ENCODE results near the gene KHDC4.

The KHDC4 gene

DNA sequence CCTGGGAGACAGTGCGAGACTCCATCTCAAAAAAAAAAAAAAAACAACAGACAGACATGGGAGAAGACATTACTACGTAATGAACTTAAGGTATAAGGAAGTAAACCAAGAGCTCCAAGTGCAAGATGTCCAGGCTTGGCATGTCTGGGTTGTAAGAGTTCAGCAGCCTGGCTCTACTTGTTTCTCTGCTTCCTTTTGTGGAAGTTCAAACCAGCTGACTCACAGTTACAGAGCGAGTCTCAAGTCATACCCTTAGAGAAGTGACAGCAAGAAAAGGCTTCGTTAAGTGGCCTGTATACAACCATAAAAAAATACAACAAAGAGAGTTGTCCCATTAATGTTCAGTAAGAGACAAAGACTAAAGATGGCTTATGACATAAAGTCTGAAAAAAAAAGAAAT is 24.3 kb downstream of the KHDC4 start:
- H3K4me1 ChIP-seq (ENCODE audit: control insufficient read depth, insufficient read depth, low read length): no peaks in the 10 kb centered on the region
- TF ChIP-seq, protein P1, sequence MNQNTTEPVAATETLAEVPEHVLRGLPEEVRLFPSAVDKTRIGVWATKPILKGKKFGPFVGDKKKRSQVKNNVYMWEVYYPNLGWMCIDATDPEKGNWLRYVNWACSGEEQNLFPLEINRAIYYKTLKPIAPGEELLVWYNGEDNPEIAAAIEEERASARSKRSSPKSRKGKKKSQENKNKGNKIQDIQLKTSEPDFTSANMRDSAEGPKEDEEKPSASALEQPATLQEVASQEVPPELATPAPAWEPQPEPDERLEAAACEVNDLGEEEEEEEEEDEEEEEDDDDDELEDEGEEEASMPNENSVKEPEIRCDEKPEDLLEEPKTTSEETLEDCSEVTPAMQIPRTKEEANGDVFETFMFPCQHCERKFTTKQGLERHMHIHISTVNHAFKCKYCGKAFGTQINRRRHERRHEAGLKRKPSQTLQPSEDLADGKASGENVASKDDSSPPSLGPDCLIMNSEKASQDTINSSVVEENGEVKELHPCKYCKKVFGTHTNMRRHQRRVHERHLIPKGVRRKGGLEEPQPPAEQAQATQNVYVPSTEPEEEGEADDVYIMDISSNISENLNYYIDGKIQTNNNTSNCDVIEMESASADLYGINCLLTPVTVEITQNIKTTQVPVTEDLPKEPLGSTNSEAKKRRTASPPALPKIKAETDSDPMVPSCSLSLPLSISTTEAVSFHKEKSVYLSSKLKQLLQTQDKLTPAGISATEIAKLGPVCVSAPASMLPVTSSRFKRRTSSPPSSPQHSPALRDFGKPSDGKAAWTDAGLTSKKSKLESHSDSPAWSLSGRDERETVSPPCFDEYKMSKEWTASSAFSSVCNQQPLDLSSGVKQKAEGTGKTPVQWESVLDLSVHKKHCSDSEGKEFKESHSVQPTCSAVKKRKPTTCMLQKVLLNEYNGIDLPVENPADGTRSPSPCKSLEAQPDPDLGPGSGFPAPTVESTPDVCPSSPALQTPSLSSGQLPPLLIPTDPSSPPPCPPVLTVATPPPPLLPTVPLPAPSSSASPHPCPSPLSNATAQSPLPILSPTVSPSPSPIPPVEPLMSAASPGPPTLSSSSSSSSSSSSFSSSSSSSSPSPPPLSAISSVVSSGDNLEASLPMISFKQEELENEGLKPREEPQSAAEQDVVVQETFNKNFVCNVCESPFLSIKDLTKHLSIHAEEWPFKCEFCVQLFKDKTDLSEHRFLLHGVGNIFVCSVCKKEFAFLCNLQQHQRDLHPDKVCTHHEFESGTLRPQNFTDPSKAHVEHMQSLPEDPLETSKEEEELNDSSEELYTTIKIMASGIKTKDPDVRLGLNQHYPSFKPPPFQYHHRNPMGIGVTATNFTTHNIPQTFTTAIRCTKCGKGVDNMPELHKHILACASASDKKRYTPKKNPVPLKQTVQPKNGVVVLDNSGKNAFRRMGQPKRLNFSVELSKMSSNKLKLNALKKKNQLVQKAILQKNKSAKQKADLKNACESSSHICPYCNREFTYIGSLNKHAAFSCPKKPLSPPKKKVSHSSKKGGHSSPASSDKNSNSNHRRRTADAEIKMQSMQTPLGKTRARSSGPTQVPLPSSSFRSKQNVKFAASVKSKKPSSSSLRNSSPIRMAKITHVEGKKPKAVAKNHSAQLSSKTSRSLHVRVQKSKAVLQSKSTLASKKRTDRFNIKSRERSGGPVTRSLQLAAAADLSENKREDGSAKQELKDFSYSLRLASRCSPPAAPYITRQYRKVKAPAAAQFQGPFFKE (tag by site-specific recombination; IDR thresholded peaks at IDR 0.05; ENCODE audit: borderline replicate concordance): no peak
- TF ChIP-seq ZFHX2 (tag by site-specific recombination; conservative IDR thresholded peaks at IDR 0.05): no peak
- no peak for TF ChIP-seq ZNF324 (tag by site-specific recombination; IDR thresholded peaks at IDR 0.05)
- no peak for TF ChIP-seq ZNF555 (tag by site-specific recombination; conservative IDR thresholded peaks at IDR 0.05)
- TF ChIP-seq BCL11A (tag by site-specific recombination; IDR thresholded peaks at IDR 0.05; ENCODE audit: low read depth): no peak
- TF ChIP-seq TRIM28 (IDR thresholded peaks at IDR 0.05; ENCODE audit: borderline replicate concordance, low read length): no peak
- TF ChIP-seq ZNF157 (tag by site-specific recombination; IDR thresholded peaks at IDR 0.05): no peak
- TF ChIP-seq, protein P2, sequence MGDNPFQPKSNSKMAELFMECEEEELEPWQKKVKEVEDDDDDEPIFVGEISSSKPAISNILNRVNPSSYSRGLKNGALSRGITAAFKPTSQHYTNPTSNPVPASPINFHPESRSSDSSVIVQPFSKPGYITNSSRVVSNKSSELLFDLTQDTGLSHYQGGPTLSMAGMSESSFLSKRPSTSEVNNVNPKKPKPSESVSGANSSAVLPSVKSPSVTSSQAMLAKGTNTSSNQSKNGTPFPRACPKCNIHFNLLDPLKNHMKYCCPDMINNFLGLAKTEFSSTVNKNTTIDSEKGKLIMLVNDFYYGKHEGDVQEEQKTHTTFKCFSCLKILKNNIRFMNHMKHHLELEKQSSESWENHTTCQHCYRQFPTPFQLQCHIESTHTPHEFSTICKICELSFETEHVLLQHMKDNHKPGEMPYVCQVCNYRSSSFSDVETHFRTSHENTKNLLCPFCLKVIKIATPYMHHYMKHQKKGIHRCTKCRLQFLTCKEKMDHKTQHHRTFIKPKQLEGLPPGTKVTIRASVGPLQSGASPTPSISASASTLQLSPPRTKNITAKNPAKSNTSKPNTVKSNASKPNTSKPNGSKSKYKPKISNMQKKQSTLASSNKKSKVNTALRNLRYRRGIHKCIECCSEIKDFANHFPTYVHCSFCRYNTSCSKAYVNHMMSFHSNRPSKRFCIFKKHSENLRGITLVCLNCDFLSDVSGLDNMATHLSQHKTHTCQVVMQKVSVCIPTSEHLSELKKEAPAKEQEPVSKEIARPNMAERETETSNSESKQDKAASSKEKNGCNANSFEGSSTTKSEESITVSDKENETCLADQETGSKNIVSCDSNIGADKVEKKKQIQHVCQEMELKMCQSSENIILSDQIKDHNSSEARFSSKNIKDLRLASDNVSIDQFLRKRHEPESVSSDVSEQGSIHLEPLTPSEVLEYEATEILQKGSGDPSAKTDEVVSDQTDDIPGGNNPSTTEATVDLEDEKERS (tag by site-specific recombination; IDR thresholded peaks at IDR 0.05): no peak
- no peak for TF ChIP-seq OSR2 (tag by site-specific recombination; IDR thresholded peaks at IDR 0.05)
- no peak for TF ChIP-seq ZNF610 (tag by site-specific recombination; IDR thresholded peaks at IDR 0.05; ENCODE audit: borderline replicate concordance)
- no peak for TF ChIP-seq ZNF473 (tag by site-specific recombination; IDR thresholded peaks at IDR 0.05)
- H3K36me3 ChIP-seq (ENCODE audit: control insufficient read depth in 2 of 2, insufficient read depth in 1 of 2, low read length in 2 of 2): peaks cover 72 to 75% of the 10 kb centered on the region in 2 experiments
- no peak overlapping the region for H3K27ac ChIP-seq (ENCODE audit: extremely low read depth, low read depth, low read length)
- ChIA-PET CTCF (interaction anchor here (0.6 kb wide), 1 partner anchor 12 kb away, joined by 3 read pairs; no protein-coding TSS in a partner anchor), POLR2A (no interaction called here)
- H3K9me3 ChIP-seq (ENCODE audit: control insufficient read depth, insufficient read depth, low read depth, low read length): no peaks in the 10 kb centered on the region
- H3K4me3 ChIP-seq (ENCODE audit: low read depth, low read length): no peak overlapping the region

DNA sequence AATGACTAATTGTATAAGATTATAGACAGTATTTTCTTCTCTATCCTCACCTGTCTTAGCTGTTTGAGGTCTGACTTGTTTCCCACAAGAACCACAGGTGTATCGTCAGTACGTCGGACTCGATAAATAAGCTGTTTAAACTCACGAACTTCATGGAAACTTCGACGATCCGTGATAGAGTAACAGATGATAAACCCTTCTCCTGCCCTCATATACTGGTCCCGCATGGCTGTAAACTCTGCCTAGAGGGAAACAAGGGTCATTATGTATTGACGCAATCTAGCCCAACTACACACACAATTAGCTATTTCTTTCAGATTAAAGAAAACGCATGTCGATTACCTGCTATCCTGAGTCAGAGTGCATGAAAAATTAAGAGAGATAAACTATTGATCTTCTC is 30.0 kb downstream of the KHDC4 start:
- Histone ChIP-seq H3K27ac (ENCODE audit: extremely low read depth, low read depth, low read length) (no peak overlapping the region), H3K4me3 (ENCODE audit: low read depth, low read length) (no peak overlapping the region), H3K36me3 (ENCODE audit: control insufficient read depth in 2 of 2, insufficient read depth in 1 of 2, low read length in 2 of 2) (peaks cover 78% of the 10 kb centered on the region in 2 experiments), H3K9me3 (ENCODE audit: control insufficient read depth, insufficient read depth, low read depth, low read length) (no peaks in the 10 kb centered on the region), H3K4me1 (ENCODE audit: control insufficient read depth, insufficient read depth, low read length) (no peaks in the 10 kb centered on the region)
- ChIA-PET POLR2A (no interaction called here), CTCF (interaction anchor here (0.9 kb wide), 1 partner anchor 162 kb away, joined by 5 read pairs; no protein-coding TSS in a partner anchor)
- TF ChIP-seq ZNF335 (tag by site-specific recombination; conservative IDR thresholded peaks at IDR 0.05): no peak
- TF ChIP-seq, protein P3, sequence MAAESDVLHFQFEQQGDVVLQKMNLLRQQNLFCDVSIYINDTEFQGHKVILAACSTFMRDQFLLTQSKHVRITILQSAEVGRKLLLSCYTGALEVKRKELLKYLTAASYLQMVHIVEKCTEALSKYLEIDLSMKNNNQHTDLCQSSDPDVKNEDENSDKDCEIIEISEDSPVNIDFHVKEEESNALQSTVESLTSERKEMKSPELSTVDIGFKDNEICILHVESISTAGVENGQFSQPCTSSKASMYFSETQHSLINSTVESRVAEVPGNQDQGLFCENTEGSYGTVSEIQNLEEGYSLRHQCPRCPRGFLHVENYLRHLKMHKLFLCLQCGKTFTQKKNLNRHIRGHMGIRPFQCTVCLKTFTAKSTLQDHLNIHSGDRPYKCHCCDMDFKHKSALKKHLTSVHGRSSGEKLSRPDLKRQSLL (tag by site-specific recombination; IDR thresholded peaks at IDR 0.05): no peak
- no peak for TF ChIP-seq ZBTB48 (tag by site-specific recombination; IDR thresholded peaks at IDR 0.05)
- TF ChIP-seq EGR2 (tag by site-specific recombination; IDR thresholded peaks at IDR 0.05; ENCODE audit: low read depth): no peak
- no peak for TF ChIP-seq ZNF311 (tag by site-specific recombination; IDR thresholded peaks at IDR 0.05; ENCODE audit: borderline replicate concordance)
- no peak for TF ChIP-seq ZEB2 (tag by site-specific recombination; IDR thresholded peaks at IDR 0.05)
- TF ChIP-seq ZNF324 (tag by site-specific recombination; IDR thresholded peaks at IDR 0.05): no peak
- no peak for TF ChIP-seq ZNF623 (tag by site-specific recombination; IDR thresholded peaks at IDR 0.05)
- TF ChIP-seq ZNF48 (tag by site-specific recombination; IDR thresholded peaks at IDR 0.05): no peak
- TF ChIP-seq ZNF341 (tag by site-specific recombination; IDR thresholded peaks at IDR 0.05; ENCODE audit: low read depth): no peak
- no peak for TF ChIP-seq ZNF571 (tag by site-specific recombination; IDR thresholded peaks at IDR 0.05)

Measured in HEK293 (cell line).